ENCODE data around the gene ATG16L1. TPM values are rescaled to one million over a fixed set of nuclear protein-coding genes. Genes with fewer than 3 reads are reported as not detected.

ATG16L1 gene
- total RNA-seq, 1 donor, result 29.3 TPM

- H3K4me2 ChIP-seq (ENCODE audit: insufficient read depth, low read length), result no peak overlapping the region
- H3K27me3 ChIP-seq (ENCODE audit: insufficient read depth, low read length), result no peaks in the 10 kb centered on the region
- no peak overlapping the region for H3K27ac ChIP-seq (ENCODE audit: low read depth, low read length)
- H4K20me1 ChIP-seq (ENCODE audit: insufficient read depth, low read length), result no peaks in the 10 kb centered on the region
- no peak for TF ChIP-seq CTCF (IDR thresholded peaks at IDR 0.05; ENCODE audit: extremely low read depth, low read depth, low read length)
- DNase-seq (ENCODE audit: insufficient read length, low spot score, missing footprints), result no peak
- no peaks in the 10 kb centered on the region for H3K4me1 ChIP-seq (ENCODE audit: insufficient read depth, low read length)
- H3K4me3 ChIP-seq (ENCODE audit: insufficient read depth, low read length), result no peak overlapping the region
- peaks cover 88% of the 10 kb centered on the region for H3K36me3 ChIP-seq (ENCODE audit: insufficient read depth, low read length)
- H3K9me3 ChIP-seq (ENCODE audit: low read depth, low read length), result no peaks in the 10 kb centered on the region
- peaks cover 4% of the 10 kb centered on the region for H3K79me2 ChIP-seq (ENCODE audit: insufficient read depth, low read length)
- no peak overlapping the region for H2AFZ ChIP-seq (ENCODE audit: low read length)
These were observed 38.8 kb downstream of the ATG16L1 start for GRCh38 chr2:233290051-233290845.

GRCh38 chr2:233295891-233296290 is 44.4 kb downstream of the ATG16L1 start:
- H3K36me3 ChIP-seq (ENCODE audit: insufficient read depth, low read length), result peaks cover 59% of the 10 kb centered on the region

GRCh38 chr2:233297076-233297475 is 45.6 kb downstream of the ATG16L1 start:
- H3K4me3 ChIP-seq (ENCODE audit: insufficient read depth, low read length), result no peak overlapping the region
- H3K9me3 ChIP-seq (ENCODE audit: low read depth, low read length), result no peaks in the 10 kb centered on the region
- peaks cover 47% of the 10 kb centered on the region for H3K36me3 ChIP-seq (ENCODE audit: insufficient read depth, low read length)
- no peak overlapping the region for H3K4me2 ChIP-seq (ENCODE audit: insufficient read depth, low read length)
- H4K20me1 ChIP-seq (ENCODE audit: insufficient read depth, low read length), result no peaks in the 10 kb centered on the region
- H3K27ac ChIP-seq (ENCODE audit: low read depth, low read length), result no peak overlapping the region
- no peaks in the 10 kb centered on the region for H3K27me3 ChIP-seq (ENCODE audit: insufficient read depth, low read length)
- no peak for TF ChIP-seq CTCF (IDR thresholded peaks at IDR 0.05; ENCODE audit: extremely low read depth, low read depth, low read length)
- no peaks in the 10 kb centered on the region for H3K4me1 ChIP-seq (ENCODE audit: insufficient read depth, low read length)
- H3K79me2 ChIP-seq (ENCODE audit: insufficient read depth, low read length), result no peaks in the 10 kb centered on the region
- no peak overlapping the region for H2AFZ ChIP-seq (ENCODE audit: low read length)
- no peak for DNase-seq (ENCODE audit: insufficient read length, low spot score, missing footprints)

More at GRCh38 chr2:233295891-233296290, 44.4 kb downstream of the ATG16L1 start:
- H3K9me3 ChIP-seq (ENCODE audit: low read depth, low read length), result no peaks in the 10 kb centered on the region
- H3K27ac ChIP-seq (ENCODE audit: low read depth, low read length), result no peak overlapping the region
- H3K4me1 ChIP-seq (ENCODE audit: insufficient read depth, low read length), result no peaks in the 10 kb centered on the region
- no peak for DNase-seq (ENCODE audit: insufficient read length, low spot score, missing footprints)
- no peaks in the 10 kb centered on the region for H3K27me3 ChIP-seq (ENCODE audit: insufficient read depth, low read length)
- H3K4me2 ChIP-seq (ENCODE audit: insufficient read depth, low read length), result no peak overlapping the region
- no peak for TF ChIP-seq CTCF (IDR thresholded peaks at IDR 0.05; ENCODE audit: extremely low read depth, low read depth, low read length)
- no peak overlapping the region for H3K4me3 ChIP-seq (ENCODE audit: insufficient read depth, low read length)
- no peaks in the 10 kb centered on the region for H3K79me2 ChIP-seq (ENCODE audit: insufficient read depth, low read length)
- no peak overlapping the region for H2AFZ ChIP-seq (ENCODE audit: low read length)
- H4K20me1 ChIP-seq (ENCODE audit: insufficient read depth, low read length), result no peaks in the 10 kb centered on the region

- no peak for DNase-seq (ENCODE audit: insufficient read length, low spot score, missing footprints)
- H3K36me3 ChIP-seq (ENCODE audit: insufficient read depth, low read length), result peaks cover 15% of the 10 kb centered on the region
- no peaks in the 10 kb centered on the region for H3K9me3 ChIP-seq (ENCODE audit: low read depth, low read length)
- no peaks in the 10 kb centered on the region for H3K79me2 ChIP-seq (ENCODE audit: insufficient read depth, low read length)
- H3K4me1 ChIP-seq (ENCODE audit: insufficient read depth, low read length), result no peaks in the 10 kb centered on the region
- no peak overlapping the region for H3K4me2 ChIP-seq (ENCODE audit: insufficient read depth, low read length)
- H3K27ac ChIP-seq (ENCODE audit: low read depth, low read length), result no peak overlapping the region
- no peak for TF ChIP-seq CTCF (IDR thresholded peaks at IDR 0.05; ENCODE audit: extremely low read depth, low read depth, low read length)
- H3K27me3 ChIP-seq (ENCODE audit: insufficient read depth, low read length), result no peaks in the 10 kb centered on the region
- H2AFZ ChIP-seq (ENCODE audit: low read length), result no peak overlapping the region
- no peak overlapping the region for H3K4me3 ChIP-seq (ENCODE audit: insufficient read depth, low read length)
- H4K20me1 ChIP-seq (ENCODE audit: insufficient read depth, low read length), result no peaks in the 10 kb centered on the region
These were observed 48.9 kb downstream of the ATG16L1 start for GRCh38 chr2:233300401-233300800.

Measured in osteoblast (primary cell).